CD4-positive, alpha-beta T cell (primary cell): ENCODE measurements around the gene PIK3CD. TPM values are rescaled to one million over a fixed set of nuclear protein-coding genes. Genes with fewer than 3 reads are reported as not detected.

Source experiments
- ATAC-seq: fragments of 200-7000 bp; cut with Tn5 transposase; one replicate; pipeline ENCODE4 v1.10.0; 2022; ENCODE audit warnings: mild to moderate bottlenecking; ENCODE audit not compliant: poor library complexity
- CTCF ChIA-PET: fragments of 350-600 bp; sonication (Branson Sonifier 250); formaldehyde crosslinking; loops from one replicate; lab custom pipeline; 2021; ENCODE audit warnings: antibody characterized with exemption, inconsistent platforms; lab: Charles Lee
- POLR2A ChIA-PET: fragments of 350-600 bp; sonication (Branson Sonifier 250); formaldehyde crosslinking; loops from one replicate; lab custom pipeline; 2021; ENCODE audit warnings: antibody characterized with exemption, inconsistent platforms; lab: Charles Lee
- DNase-seq, 14 experiments: peaks; one replicate each; pipeline ENCODE4 v3.0.0-alpha.2; 2013 to 2020; ENCODE audit warnings: mixed read lengths in 2 of 14
- H3K27ac ChIP-seq, 2 donors: one replicate each; pipeline versions ENCODE4 v1.5.1 to v1.7.0; 2013; ENCODE audit warnings: low read length in 2 of 2, low read depth in 1 of 2, mild to moderate bottlenecking in 1 of 2
- H3K27me3 ChIP-seq, 2 experiments: 1 replicate in 1 of 2; 2 replicates in 1 of 2; pipeline versions ENCODE4 v1.6.1 to v1.7.0; 2013; ENCODE audit warnings: low read length in 2 of 2, control low read depth in 1 of 2, mild to moderate bottlenecking in 1 of 2, moderate library complexity in 1 of 2; ENCODE audit not compliant: insufficient read depth in 2 of 2, control insufficient read depth in 1 of 2
- H3K36me3 ChIP-seq: one replicate; pipeline ENCODE4 v1.6.1; 2013; ENCODE audit warnings: low read length, control low read depth; ENCODE audit not compliant: insufficient read depth
- H3K4me1 ChIP-seq: one replicate; pipeline ENCODE4 v1.6.1; 2013; ENCODE audit warnings: low read length, control low read depth; ENCODE audit not compliant: insufficient read depth
- H3K4me3 ChIP-seq: one replicate; pipeline ENCODE4 v1.5.1; 2013; ENCODE audit warnings: mild to moderate bottlenecking, low read length, moderate library complexity
- H3K9me3 ChIP-seq, 2 experiments: 1 replicate in 1 of 2; 2 replicates in 1 of 2; pipeline versions ENCODE4 v1.6.1 to v1.7.0; 2013; ENCODE audit warnings: low read length in 2 of 2, mild to moderate bottlenecking in 2 of 2, control low read depth in 1 of 2, moderate library complexity in 1 of 2; ENCODE audit not compliant: control insufficient read depth in 1 of 2, insufficient read depth in 1 of 2
- H3K27ac Mint-ChIP-seq: one replicate; pipeline ENCODE4 v1.8.0; 2020; ENCODE audit warnings: mixed read lengths
- H3K27me3 Mint-ChIP-seq: one replicate; pipeline ENCODE4 v1.8.0; 2021; ENCODE audit warnings: mixed read lengths
- H3K36me3 Mint-ChIP-seq: one replicate; pipeline ENCODE4 v1.8.0; 2021; ENCODE audit warnings: low read depth, mixed read lengths
- H3K4me1 Mint-ChIP-seq: one replicate; pipeline ENCODE4 v1.8.0; 2021; ENCODE audit warnings: low read depth, mixed read lengths
- H3K4me3 Mint-ChIP-seq: one replicate; pipeline ENCODE4 v1.8.0; 2020; ENCODE audit warnings: mild to moderate bottlenecking, mixed read lengths
- H3K9me3 Mint-ChIP-seq: one replicate; pipeline ENCODE4 v1.8.0; 2020; ENCODE audit warnings: mixed read lengths
- intact Hi-C, 2 experiments: fragments of 100-400 bp; cut with DNase I in 1 of 2; cut with micrococcal nuclease in 1 of 2; formaldehyde crosslinking; loops; one replicate each; pipeline versions ENCODE4 v1.15.1 to v1.9.0; 2023 to 2025; cut with DNase I, micrococcal nuclease
- total RNA-seq, 174 experiments: library from RNA in 2 of 174; stranded (reverse) in 2 of 174; gene quantifications; one replicate each; pipeline ENCODE4 v1.2.3 and lab custom pipeline; 2021 to 2026
- TF ChIP-seq, protein P1 (sequence below): fragments of 200-600 bp; IDR thresholded peaks from one replicate; pipeline ENCODE4 v1.8.0; 2022; ENCODE audit warnings: antibody characterized with exemption, mild to moderate bottlenecking

The PIK3CD gene
- total RNA-seq, 2 experiments from 2014 or later: 202 to 213 TPM

- peaks cover 62% of the 10 kb centered on the region for H3K4me1 Mint-ChIP-seq
- no peak for ATAC-seq
Observed at GRCh38 chr1:9696793-9697192, 45.3 kb downstream of the PIK3CD start.

GRCh38 chr1:9699361-9699760 is 47.8 kb downstream of the PIK3CD start:
- intact Hi-C loops: no loop called here
- no peaks in the 10 kb centered on the region for H3K9me3 ChIP-seq
- DNase-seq: no peak
- Mint-ChIP-seq H3K27ac (peak overlapping the region; percentile 75), H3K27me3 (no peaks in the 10 kb centered on the region), H3K4me3 (no peak overlapping the region), H3K36me3 (peaks cover 69% of the 10 kb centered on the region), H3K9me3 (no peaks in the 10 kb centered on the region), H3K4me1 (peaks cover 58% of the 10 kb centered on the region)
- H3K27me3 ChIP-seq: no peaks in the 10 kb centered on the region
- CTCF ChIA-PET: interaction anchor here (1.0 to 1.2 kb wide), 2 partner anchors 46 to 72 kb away, joined by 3 to 6 read pairs; no protein-coding TSS in a partner anchor
- H3K4me1 ChIP-seq: peaks cover 59% of the 10 kb centered on the region
- no peak for ATAC-seq
- no peak overlapping the region for H3K27ac ChIP-seq
- POLR2A ChIA-PET: interaction anchor here (0.7 to 1.7 kb wide), 3 partner anchors 15 to 46 kb away, joined by 3 to 8 read pairs (median 4); no protein-coding TSS in a partner anchor
- TF ChIP-seq, protein P1, sequence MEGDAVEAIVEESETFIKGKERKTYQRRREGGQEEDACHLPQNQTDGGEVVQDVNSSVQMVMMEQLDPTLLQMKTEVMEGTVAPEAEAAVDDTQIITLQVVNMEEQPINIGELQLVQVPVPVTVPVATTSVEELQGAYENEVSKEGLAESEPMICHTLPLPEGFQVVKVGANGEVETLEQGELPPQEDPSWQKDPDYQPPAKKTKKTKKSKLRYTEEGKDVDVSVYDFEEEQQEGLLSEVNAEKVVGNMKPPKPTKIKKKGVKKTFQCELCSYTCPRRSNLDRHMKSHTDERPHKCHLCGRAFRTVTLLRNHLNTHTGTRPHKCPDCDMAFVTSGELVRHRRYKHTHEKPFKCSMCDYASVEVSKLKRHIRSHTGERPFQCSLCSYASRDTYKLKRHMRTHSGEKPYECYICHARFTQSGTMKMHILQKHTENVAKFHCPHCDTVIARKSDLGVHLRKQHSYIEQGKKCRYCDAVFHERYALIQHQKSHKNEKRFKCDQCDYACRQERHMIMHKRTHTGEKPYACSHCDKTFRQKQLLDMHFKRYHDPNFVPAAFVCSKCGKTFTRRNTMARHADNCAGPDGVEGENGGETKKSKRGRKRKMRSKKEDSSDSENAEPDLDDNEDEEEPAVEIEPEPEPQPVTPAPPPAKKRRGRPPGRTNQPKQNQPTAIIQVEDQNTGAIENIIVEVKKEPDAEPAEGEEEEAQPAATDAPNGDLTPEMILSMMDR: no peak
- peaks cover 54% of the 10 kb centered on the region for H3K36me3 ChIP-seq
- H3K4me3 ChIP-seq: no peak overlapping the region

More at GRCh38 chr1:9696793-9697192, 45.3 kb downstream of the PIK3CD start:
- H3K27me3 Mint-ChIP-seq: no peaks in the 10 kb centered on the region
- Histone ChIP-seq H3K36me3 (peaks cover 67% of the 10 kb centered on the region), H3K4me1 (peaks cover 47% of the 10 kb centered on the region), H3K4me3 (no peak overlapping the region), H3K9me3 (no peaks in the 10 kb centered on the region), H3K27me3 (no peaks in the 10 kb centered on the region), H3K27ac (no peak overlapping the region)
- H3K4me3 Mint-ChIP-seq: no peak overlapping the region
- H3K36me3 Mint-ChIP-seq: peaks cover 71% of the 10 kb centered on the region
- ChIA-PET CTCF (interaction anchor here (0.9 to 1.3 kb wide), 2 partner anchors 15 to 42 kb away, joined by 3 read pairs; no protein-coding TSS in a partner anchor), POLR2A (interaction anchor here (1.7 to 14.1 kb wide), 2 partner anchors 42 to 67 kb away, joined by 3 to 201 read pairs; partner anchors contain the start of gene PIK3CD)
- intact Hi-C loops: no loop called here
- TF ChIP-seq, protein P1: no peak
- no peaks in the 10 kb centered on the region for H3K9me3 Mint-ChIP-seq
- H3K27ac Mint-ChIP-seq: peak overlapping the region; percentile 56
- DNase-seq: no peak

DNA sequence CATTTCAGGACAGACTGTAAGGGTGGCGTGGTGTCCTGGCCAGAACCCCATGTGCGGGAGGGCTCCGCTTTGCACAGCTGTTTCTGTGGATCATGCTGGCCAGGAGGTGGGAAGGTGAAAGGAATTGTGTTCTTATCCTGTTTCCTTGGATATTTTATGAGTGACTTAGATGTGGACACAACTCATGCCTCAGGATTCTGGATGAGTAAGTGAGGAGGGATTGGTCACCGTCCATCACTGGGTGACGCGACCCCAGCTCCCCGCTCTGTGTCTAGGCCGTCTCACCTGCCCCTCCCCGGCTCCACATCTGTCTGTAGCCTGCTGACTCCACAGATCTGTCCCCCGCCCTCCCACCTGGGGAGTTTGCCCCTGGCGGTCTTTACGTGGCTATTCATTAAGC is 48.8 kb downstream of the PIK3CD start:
- Mint-ChIP-seq H3K4me3 (no peak overlapping the region), H3K27me3 (no peaks in the 10 kb centered on the region), H3K9me3 (no peaks in the 10 kb centered on the region), H3K27ac (peak overlapping the region; percentile 75), H3K4me1 (peaks cover 60% of the 10 kb centered on the region), H3K36me3 (peaks cover 69% of the 10 kb centered on the region)
- Histone ChIP-seq H3K36me3 (peaks cover 46% of the 10 kb centered on the region), H3K4me1 (peaks cover 65% of the 10 kb centered on the region), H3K27me3 (no peaks in the 10 kb centered on the region), H3K9me3 (no peaks in the 10 kb centered on the region), H3K4me3 (no peak overlapping the region), H3K27ac (peak overlapping the region in 1 of 2 donors; percentile 48)
- ChIA-PET POLR2A (no interaction called here), CTCF (no interaction called here)
- intact Hi-C loops: no loop called here
- TF ChIP-seq, protein P1: no peak
- ATAC-seq (no peak), DNase-seq (no peak)
